ENCODE results near the gene KIAA1549.
"Not testable (repeated sequence)": the region's sequence is repeated elsewhere in the genome, so short reads cannot be mapped to it uniquely, and the experiment has no call there.

The KIAA1549 gene

GRCh38 chr7:138802706-138803105 is 178.5 kb downstream of the KIAA1549 start:
- no peak for DNase-seq

GRCh38 chr7:138801256-138801655 is 179.9 kb downstream of the KIAA1549 start:
- no peak for DNase-seq

- DNase-seq: no peak
Measured at GRCh38 chr7:138799336-138800000, 181.7 kb downstream of the KIAA1549 start.

- DNase-seq: no peak
Measured at GRCh38 chr7:138798836-138799235, 182.4 kb downstream of the KIAA1549 start.

GRCh38 chr7:138797715-138798320 is 183.4 kb downstream of the KIAA1549 start, which contains the start of the genes ATP6V0A4 and TMEM213:
TSS of gene ATP6V0A4 (minus strand) at chr7:138798196. CDS start at chr7:138771247, 26,949 bp downstream.
TSS of gene TMEM213 (plus strand) at chr7:138797994. CDS start at chr7:138798105, 111 bp downstream.
- no peak for DNase-seq

GRCh38 chr7:138797046-138797445 is 184.1 kb downstream of the KIAA1549 start:
- DNase-seq: not testable (repeated sequence)

GRCh38 chr7:138796038-138796615 is 185.1 kb downstream of the KIAA1549 start:
- DNase-seq: no peak

GRCh38 chr7:138785587-138786437 is 195.4 kb downstream of the KIAA1549 start:
- DNase-seq: no peak

GRCh38 chr7:138784692-138785091 is 196.5 kb downstream of the KIAA1549 start:
- no peak for DNase-seq

Data from inflammatory macrophage (primary cell).